ENCODE measurements around the gene CHRNB1. TPM values are rescaled to one million over a fixed set of nuclear protein-coding genes. Genes with fewer than 3 reads are reported as not detected.

Gene CHRNB1
- total and polyA plus RNA-seq, 2 donors (not counting 1 experiment from before 2014, with no cell fraction given), result 6.2 to 7.2 TPM

DNA sequence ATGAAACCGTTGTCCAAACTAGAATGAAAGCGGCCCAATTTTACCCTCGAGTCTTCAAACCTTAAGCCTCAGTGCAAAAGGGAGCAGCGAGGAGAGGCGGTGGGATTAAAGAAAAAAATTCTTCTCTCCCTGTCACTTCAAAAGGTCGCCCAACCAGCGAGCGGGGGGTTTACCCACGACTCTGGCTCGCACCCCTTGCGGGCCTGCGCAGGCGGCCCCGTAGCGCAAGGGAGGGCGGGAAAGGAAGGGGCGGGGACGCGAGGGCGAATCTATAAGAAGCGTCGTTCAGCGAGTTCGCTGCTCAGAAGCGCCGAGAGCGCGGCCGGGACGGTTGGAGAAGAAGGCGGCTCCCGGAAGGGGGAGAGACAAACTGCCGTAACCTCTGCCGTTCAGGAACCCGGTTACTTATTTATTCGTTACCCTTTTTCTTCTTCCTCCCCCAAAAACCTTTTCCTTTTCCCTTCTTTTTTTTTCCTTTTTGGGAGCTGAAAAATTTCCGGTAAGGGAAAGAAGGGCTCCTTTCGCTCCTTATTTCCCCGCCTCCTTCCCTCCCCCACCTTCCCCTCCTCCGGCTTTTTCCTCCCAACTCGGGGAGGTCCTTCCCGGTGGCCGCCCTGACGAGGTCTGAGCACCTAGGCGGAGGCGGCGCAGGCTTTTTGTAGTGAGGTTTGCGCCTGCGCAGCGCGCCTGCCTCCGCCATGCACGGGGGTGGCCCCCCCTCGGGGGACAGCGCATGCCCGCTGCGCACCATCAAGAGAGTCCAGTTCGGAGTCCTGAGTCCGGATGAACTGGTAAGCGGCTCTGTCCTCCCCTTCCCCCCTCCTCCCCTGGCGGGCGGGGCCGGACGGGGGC is 39.4 kb downstream of the CHRNB1 start, which contains the start of gene POLR2A:
Gene POLR2A, plus strand, starts transcription at position 300 of the 852 bp plus-strand sequence.
- H3K9ac ChIP-seq (ENCODE audit: low read length), result peak within 1 kb of the TSS; percentile 98
- Mint-ChIP-seq H3K4me1 (peaks cover 71% of the 10 kb centered on the region), H3K9me3 (ENCODE audit: insufficient read depth) (no peaks in the 10 kb centered on the region), H3K27me3 (no peaks in the 10 kb centered on the region), H3K27ac (peak within 1 kb of the TSS; percentile 100), H3K4me3 (peak within 1 kb of the TSS; percentile 99)
- H3K27ac ChIP-seq (ENCODE audit: low read length in 2 of 2), result peak within 1 kb of the TSS; percentile 100
- TF ChIP-seq, protein P1, sequence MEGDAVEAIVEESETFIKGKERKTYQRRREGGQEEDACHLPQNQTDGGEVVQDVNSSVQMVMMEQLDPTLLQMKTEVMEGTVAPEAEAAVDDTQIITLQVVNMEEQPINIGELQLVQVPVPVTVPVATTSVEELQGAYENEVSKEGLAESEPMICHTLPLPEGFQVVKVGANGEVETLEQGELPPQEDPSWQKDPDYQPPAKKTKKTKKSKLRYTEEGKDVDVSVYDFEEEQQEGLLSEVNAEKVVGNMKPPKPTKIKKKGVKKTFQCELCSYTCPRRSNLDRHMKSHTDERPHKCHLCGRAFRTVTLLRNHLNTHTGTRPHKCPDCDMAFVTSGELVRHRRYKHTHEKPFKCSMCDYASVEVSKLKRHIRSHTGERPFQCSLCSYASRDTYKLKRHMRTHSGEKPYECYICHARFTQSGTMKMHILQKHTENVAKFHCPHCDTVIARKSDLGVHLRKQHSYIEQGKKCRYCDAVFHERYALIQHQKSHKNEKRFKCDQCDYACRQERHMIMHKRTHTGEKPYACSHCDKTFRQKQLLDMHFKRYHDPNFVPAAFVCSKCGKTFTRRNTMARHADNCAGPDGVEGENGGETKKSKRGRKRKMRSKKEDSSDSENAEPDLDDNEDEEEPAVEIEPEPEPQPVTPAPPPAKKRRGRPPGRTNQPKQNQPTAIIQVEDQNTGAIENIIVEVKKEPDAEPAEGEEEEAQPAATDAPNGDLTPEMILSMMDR (IDR thresholded peaks at IDR 0.05), result no peak
- no peak for TF ChIP-seq EZH2 (IDR thresholded peaks at IDR 0.05; ENCODE audit: borderline replicate concordance, insufficient read depth, low read depth, low read length, poor library complexity, severe bottlenecking)
- peak within 1 kb of the TSS; percentile 78 for H2AFZ ChIP-seq (ENCODE audit: insufficient read depth, low read depth, low read length, poor library complexity, severe bottlenecking)
- ChIA-PET CTCF (interaction anchor here (0.8 to 3.5 kb wide), 10 partner anchors 27 to 439 kb away, joined by 3 to 19 read pairs (median 6); partner anchors contain the start of genes CHRNB1, SENP3 and TMEM102), POLR2A (interaction anchor here (0.6 to 3.0 kb wide), 22 partner anchors 28 to 351 kb away, joined by 3 to 27 read pairs (median 5); partner anchors contain the start of genes GABARAP, NEURL4, PLSCR3 and SENP3)
- under 1% methylated on average over 51 of the region's 64 CpGs for WGBS (ENCODE audit: insufficient coverage)
- peak within 1 kb of the TSS; percentile 80 to 100 (median 97) for H3K4me3 ChIP-seq (ENCODE audit: control extremely low read depth in 1 of 5, extremely low read depth in 1 of 5, insufficient read depth in 1 of 5, low read depth in 2 of 5, low read length in 4 of 5)
- peaks cover 2 to 10% of the 10 kb centered on the region in 2 experiments for H3K36me3 ChIP-seq (replicated peaks in 1 of 2; ENCODE audit: control extremely low read depth in 1 of 2, control insufficient read depth in 1 of 2, extremely low read depth in 1 of 2, insufficient read depth in 2 of 2, low read length in 1 of 2)
- peaks cover 29 to 53% of the 10 kb centered on the region in 2 donors for H3K4me1 ChIP-seq (ENCODE audit: control insufficient read depth in 2 of 2, insufficient read depth in 2 of 2, low read length in 2 of 2)
- H3K4me2 ChIP-seq (replicated peaks; ENCODE audit: low read depth, low read length, poor library complexity, severe bottlenecking), result peak within 1 kb of the TSS; percentile 95
- peaks cover 92% of the 10 kb centered on the region for H3K79me2 ChIP-seq (ENCODE audit: control insufficient read depth, insufficient read depth, low read length)
- ATAC-seq (ENCODE audit: low read depth) (peak; percentile 63), DNase-seq (peak; percentile 99)
- H3K9me3 ChIP-seq (ENCODE audit: control extremely low read depth in 1 of 3, control insufficient read depth in 2 of 3, insufficient read depth in 1 of 3, low read length in 2 of 3), result no peaks in the 10 kb centered on the region
- intact Hi-C loops (cut with micrococcal nuclease), result loop anchor here (1.0 kb wide), 6 partner anchors 29 to 177 kb away; partner anchors contain the start of genes EIF5A, SENP3 and TMEM102
- H4K20me1 ChIP-seq (ENCODE audit: control insufficient read depth, insufficient read depth, low read length, poor library complexity, severe bottlenecking), result peaks cover 41% of the 10 kb centered on the region
- H3K27me3 ChIP-seq (replicated peaks in 1 of 4; ENCODE audit: control extremely low read depth in 1 of 4, control insufficient read depth in 3 of 4, insufficient read depth in 4 of 4, low read length in 3 of 4), result no peaks in the 10 kb centered on the region
